Activated CD4-positive, alpha-beta T cell treated with anti-CD3 and anti-CD28 coated beads for 24 hours (primary cell): ENCODE results near the gene MARCKSL1.

Source experiments
- DNase-seq, 2 donors: peaks; one replicate each; pipeline ENCODE4 v3.0.0-alpha.2; 2020; ENCODE audit warnings: low read depth in 2 of 2

Gene MARCKSL1

DNA sequence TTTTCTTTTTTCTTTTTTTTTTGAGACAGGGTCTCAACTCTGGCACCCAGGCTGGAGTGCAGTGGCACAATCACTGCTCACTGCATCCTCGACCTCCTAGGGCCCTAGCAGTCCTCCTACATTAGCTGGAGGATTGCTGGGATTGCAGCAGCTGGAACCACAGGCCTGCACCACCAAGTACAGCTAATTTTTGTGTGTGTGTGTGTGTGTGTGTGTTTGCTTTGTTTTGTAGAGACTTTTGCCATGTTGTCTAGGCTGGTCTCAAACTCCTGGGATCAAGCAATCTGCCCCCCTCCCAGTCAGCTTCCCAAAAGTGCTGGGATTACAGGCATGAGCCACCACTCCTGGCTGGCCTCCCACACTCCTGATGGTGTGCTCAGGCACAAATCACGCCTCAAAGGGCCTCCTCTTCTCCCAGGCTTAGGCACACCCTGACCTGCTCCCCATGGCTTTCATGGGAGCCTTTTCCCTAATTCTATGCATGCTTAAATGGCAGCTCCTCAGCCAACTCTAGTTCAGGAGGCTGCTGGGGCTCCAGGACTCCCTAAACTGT lies 16.9 kb upstream of the MARCKSL1 start:
- no peak for DNase-seq

DNA sequence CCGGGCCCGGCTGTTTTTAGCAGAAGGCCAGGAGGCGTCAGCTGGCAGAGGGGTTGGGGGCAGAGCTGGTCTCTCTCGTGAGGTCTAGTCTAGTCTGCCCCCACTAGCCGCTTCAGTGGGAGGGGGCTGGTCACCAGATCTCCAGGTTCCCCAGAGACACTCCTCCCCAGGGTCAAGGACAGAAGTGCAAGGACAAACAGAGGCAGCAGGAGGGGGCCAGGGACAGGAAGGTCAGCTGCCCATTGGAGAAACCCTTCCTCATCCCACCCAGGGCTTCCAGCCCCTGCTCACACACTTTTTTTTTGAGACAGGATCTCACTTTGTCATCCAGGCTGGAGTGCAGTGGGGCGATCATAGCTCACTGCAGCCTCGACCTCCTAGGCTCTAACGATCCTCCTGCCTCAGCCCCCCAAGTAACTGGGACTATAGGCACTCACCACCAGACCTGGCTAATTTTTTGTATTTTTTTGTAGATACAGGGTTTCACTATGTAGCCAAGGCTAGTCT lies 16.3 kb upstream of the MARCKSL1 start:
- DNase-seq: no peak

DNA sequence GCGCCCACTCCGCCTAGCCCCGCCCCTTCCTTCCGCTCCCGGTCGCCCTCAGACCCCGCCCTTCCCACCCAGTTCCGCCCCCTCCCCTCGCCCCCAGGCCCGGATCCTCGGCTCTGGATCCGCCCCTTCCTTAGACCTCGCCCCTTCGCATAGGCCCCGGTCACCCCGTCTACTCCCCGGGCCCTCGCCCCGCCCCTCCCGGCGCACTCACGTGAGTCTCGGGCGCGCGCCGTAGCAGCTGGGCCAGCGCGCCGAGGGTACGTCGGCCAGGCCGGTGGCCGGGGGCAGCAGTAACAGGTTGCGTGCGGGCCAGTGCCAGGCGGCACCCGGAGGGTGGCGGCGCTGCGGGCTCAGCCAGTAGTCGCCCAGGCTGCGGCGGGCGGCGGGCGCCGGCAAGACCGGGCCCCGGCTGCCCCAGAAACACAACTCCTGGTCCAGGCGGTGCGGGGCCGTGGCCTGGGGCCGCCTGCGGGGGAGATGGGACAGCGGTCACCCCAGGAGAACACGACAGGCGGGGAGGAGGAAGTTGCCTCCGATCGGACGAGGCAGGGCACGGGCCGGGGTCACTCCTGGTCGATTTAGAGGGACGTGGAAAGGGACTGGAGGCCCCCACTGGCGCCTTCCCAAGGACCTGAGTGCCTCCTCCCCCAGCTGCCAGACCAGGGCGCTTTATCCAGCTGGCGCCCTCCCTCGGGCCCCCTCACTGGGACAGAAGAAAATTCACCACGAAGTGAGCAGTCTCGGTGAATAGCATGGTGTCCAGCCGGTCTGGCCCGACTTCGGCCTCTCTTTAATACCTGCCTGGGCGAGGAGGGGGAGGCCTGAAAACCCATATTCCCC lies 15.6 kb upstream of the MARCKSL1 start:
- peak; percentile 83 to 87 for DNase-seq

DNA sequence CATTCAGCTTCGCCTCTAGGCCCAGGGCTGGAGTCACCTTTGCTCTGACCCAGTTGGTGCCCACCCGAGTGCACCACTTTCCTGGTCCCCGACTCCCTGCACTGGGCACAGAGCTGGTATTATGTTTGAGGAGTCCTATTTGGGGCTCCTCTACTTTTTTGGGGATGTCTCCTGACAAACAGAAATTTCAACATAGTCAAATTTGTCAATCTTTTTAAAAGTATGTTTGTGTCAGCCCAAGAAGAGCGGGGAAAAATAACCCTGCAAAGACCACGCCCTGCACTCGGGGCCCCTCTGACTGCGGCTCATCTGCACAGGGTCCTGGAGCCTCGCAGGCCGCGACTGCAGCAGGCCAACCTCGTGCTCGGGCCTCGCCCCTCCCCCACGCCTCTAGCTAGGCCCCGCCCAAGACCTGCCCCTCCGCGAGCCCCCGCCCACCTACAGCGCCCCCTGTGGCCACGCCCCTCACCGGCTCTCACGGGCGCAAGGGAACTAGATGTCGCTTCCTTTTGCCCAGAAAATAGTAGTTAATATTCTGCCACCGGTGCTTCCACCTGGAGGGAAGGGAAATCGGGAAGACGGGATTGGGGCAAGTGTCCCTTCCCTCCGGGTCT lies 14.9 kb upstream of the MARCKSL1 start:
- DNase-seq: peak; percentile 71 to 72

DNA sequence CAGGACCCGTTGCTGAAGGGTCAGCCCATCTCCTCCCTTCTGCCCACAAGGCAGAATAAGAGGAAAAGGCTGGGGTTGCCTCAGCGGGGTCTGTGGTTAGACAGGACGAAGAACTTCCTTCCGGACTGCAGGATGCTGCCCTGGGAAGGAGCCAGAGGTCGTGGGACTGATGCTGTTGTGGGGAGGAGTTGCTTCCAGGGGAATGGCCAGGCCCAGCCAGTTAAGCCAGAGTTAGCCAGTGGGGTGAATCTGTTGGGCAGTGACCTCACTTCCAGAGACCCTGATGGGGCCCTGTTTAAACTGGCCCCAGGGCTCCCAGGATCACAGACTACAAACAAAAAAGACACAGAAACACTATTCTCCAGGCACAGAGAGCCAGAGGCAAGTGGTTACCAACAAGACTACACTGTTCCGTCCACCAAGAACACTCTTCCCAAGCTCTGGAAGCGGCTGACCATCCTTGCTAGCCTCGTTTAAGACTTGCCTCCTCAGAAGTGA lies 13.2 kb upstream of the MARCKSL1 start:
- DNase-seq: no peak

DNA sequence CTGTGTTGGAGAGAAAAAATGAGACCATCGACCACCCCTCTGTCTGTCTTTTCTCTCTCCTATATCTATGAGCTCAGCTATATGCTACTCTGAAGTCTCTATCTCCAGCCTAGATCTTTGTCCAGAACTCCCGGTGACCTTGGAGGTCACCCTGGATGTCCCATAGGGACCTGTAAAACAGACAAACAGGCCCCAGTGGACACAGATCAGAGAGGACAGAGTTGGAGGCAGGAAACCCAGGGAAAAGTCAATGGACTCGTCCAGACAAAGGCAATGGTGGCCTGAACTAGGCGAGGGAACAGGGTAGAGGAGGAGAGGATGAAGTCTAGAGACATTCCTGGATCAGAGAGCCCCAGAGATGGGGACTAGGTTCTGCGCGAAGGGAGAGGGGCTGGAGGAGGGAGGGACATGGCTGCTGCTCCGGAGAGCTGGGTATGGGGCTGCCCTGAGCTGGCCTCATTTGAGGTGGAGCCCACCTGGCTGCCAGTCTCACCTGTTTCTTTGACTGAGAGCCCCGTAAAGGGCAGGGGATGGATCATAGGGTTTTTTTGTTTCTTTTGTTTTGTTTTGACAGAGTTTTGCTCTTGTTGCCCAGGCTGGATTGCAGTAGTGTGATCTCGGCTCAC lies 10.6 kb upstream of the MARCKSL1 start:
- no peak for DNase-seq

DNA sequence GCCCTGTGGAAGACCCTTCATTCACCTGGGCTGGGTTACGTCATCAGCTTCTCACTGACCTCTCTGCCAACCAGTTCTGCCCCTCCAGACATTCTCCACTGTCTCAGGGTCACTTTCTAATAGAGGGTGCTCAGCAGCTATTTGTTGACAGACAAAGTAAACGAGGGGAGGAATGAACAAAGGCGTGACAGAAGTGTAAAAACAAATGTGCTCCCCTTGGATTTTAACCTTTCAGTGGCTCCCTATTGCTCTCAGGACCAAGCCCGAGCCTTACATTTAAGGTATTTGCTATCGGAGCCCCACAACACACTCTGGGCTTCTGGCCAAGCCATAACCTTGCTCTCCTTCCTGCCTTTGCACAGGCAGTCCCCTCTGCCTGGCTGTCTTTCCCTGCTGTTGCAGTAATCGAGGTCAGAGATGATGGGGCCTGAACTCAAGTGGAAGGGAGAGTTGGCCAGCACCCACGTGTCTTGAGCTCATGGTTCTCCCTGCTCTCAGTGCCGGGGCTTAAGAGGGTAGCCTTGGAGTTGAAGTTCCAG lies 9.3 kb upstream of the MARCKSL1 start:
- DNase-seq: no peak

DNA sequence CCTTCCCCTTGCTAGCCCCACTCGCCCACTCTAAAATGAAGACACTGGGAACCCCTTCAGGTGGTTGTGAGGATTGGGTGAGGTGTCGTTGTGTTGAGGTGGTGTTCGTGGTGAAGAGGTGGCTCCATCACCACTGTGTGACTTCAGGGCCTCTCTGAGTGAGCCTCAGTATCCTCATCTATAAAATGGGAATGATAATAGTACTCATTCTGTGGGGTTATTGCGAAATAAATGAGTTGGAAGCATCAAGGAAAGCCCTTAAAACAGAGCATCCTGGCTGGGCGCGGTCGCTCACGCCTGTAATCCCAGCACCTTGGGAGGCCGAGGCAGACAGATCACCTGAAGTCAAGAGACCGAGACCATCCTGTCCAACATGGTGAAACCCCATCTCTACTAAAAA lies 6.7 kb upstream of the MARCKSL1 start:
- no peak for DNase-seq

DNA sequence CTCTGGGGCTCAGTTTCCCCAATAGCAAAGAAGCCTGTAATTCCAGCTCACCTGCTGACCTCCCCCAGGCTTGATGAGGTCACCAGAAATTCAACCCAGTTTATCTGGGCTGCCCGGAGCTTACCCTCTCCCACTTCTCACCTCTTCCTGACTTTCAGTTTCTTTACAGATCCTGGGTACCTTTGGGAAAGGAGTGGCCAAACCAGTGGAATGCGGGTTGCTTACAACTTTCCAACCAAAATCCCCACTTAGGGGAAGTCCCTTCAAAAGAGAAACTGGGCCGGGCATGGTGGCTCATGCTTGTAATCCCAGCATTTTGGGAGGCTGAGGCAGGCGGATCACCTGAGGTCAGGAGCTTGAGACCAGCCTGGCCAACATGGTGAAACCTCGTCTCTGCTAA lies 5.9 kb upstream of the MARCKSL1 start:
- no peak for DNase-seq

DNA sequence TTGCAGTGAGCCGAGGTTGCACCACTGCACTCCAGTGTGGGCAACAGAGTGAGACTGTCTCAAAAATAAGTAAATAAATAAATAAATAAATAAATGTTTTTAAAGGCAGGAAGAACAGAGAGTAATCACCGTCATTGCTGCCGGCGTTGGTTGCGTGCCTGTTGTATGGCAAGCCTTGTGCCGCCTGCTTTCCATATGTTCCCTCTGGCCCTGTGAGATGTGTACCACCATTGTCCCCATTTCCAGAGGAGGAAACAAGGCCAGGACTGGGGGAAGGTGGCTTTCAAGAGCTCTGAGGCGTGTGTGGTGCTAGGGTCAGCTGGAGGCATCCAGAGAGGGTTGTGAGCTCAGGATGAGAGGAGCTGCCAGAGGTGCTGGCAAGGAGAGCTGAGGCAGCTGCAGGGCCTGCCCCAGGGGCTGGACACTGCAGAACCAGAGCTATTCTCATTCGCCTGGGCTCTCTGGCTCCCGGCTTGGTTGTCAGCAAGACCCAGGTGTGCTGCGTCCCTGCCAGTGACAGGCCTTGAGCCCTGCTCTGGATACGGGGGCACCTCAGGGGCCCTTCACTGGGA lies 5.2 kb upstream of the MARCKSL1 start:
- no peak for DNase-seq

DNA sequence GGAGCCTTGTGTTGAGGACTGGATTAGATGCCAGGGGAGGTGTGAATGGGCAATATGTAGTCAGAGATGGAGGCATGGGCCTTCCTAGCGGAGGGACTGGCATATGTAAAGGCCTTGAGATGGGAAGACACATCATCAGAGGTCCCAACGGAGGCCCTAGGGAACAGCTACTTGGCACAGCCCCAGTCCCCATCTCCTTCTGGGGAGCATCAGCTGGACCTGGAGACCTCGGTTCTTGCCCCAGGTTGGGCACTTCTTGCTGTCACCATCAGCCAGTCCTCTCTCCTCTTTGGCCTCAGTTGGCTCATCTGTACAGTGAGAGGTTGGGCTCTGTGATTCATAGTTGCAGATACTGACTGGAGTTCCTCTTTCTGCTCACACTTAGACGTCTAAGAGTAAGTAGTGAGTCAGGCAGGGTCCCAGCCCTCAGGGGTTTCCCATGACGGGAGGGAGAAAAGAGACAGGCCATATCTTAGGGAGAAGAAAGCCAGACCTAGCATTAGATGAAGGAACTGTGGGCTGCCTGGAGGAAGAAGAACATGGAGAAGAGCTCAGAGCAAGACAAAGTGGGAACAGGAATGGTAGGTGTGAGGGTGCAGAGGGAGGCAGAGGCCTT lies 3.4 kb upstream of the MARCKSL1 start:
- DNase-seq: no peak

DNA sequence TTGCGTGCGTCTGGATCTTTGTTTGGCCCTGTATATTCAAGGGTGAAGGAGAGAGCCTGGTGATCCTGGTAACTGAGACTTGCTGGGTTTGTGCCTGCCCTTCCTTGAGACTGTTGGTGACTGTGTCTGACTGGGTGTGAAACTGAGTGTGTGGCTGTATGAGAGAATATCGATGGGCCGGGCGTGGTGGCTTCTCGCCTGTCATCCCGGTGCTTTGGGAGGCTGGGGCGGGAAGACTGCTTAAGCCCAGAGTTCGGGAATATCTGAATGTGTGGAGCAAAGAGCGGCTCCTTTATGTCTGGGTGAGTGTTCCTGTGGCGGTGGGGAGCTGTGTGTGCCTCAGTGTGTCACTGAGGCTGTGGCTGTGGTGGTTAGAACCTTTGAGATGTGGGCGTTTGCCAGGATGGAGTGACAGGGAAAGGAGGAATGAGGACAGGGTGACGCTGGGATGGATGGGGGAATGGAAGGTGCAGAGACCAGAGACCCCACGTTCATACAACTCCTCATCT lies 2.7 kb upstream of the MARCKSL1 start:
- no peak for DNase-seq

DNA sequence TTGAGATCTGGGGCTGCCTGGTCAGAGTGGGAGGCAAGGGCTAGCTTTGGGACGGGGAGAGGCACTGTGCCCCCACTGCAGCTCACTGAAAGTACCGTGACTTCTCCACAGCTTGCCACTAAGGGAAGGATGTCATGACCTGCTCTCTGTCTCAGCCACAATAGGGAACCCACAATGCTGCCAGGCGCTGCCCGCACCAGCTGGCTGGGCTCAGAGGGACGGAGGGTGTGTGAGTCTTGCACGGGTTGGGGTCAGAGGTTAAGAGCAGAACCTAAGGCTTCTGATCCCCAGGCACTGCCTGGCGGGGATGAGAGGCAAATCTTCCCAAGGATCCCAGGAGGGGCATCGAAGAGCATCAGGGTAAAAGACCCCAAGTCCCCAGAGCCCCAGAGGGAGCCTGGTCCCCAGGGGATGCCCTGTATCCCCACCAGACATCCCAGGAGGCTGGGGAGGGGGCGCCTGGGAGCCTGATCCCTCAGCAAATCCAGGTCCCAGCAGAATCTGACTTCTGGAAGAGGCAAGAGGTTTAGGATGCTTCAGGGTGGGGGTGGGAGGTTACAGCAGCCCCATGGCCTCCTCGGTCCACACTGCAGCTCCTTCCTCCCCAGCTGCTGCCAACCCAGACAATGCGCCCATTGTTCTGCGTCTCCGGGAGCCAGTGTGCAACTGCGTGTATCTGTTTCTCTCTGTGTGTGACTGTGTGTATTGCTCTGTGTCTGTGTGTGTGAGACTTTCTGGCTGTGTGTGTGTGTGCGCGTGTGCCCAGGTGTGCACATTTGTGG lies 2.0 kb upstream of the MARCKSL1 start:
- DNase-seq: no peak

DNA sequence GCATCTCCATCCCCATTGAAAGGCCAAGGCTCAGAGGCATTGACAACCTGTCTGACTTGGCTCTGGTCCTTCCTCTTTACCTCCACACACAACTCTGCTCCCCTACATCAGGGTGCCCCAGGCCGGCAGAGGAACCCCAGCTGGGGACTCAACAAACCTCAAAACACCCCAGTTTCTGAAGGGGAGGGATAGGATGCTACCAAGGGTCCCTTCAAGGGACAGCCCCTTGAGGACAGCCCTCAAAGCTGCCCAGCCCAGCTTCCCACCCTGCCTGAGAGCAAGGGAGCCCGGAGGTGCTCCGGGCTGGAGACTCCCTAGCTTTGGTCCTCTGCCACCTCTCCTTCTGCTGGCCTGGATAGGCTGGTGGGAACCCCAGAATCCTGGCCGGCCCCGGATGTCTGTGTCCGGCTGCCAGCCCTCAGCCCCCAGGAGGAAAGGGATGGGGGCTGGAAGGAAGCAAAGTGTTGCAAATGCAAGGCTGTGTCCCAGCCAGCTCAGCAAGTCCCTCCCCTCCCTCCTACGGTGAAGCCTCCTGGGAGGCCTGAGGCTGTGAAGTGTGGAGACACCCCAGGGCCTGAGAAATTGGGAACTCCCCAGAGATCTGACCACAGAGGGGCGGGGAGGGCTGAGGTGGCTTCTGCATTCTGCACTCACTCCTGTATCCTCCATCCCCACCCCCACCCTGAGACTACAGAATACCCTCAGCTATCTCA lies 1.1 kb upstream of the MARCKSL1 start:
- DNase-seq: peak in 1 of 2 donors; percentile 49

DNA sequence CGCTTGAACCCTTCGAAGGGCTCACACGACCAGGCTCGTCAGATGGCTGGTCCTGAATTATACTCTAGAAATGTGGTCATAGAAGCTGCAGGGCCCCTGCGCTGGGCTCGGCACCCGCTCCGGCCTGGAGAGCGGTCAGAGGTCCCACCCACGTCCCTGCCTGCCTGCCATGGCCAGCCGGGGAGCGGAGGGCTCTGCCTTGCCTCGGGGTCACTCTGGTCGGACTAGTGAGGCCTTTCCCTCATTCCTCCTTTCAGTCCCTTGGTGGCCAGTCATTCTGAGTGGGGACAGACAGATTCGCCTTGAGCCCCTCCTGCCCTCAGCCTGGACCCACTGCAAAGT lies 529 bp upstream of the MARCKSL1 start:
- no peak for DNase-seq

DNA sequence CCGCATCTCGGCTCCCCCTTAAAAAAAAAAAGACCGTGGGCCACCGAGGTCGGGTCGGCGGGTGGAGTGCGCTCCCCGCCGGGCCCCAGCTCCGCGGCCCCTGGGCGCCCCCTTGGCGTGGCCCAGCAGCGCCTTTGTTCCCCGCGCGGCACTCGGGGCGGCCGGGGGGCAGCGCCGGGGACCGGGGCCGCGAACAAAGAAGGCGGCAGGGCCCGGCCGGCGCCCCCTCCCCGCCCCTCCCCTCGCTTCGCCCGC lies 571 bp downstream of the MARCKSL1 start:
- no peak for DNase-seq

DNA sequence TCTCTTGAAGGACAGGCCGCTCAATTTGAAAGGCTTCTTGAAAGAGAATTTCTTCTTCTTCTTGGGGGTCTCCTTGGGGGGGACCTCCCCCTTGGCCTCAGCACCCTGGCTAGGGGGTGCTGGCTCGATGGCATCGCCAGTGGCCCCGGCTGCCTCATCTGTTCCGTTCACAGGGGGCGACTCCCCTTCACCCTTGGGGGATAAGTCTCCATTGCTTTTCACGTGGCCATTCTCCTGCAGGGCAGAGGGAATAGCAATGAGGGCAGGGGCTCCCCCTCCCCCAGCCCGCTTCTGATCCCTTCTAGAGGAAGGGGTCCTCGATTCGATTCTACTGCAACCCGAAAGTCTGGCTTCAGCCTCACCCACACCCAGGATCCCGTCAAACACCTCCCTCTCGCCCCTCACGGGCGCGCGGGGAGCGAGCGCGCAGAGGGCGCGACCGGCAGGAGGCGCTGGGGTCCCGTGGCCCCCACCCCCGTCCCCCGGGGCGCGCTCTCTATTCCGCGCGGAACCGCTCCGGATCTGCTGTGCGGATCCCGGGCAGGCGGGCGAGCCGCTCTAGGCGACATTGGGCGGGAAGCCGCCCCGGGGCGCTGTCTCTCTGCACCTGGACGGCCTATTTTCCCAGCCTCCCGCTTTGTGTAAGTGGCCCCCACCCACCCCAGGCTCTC lies 1.0 kb downstream of the MARCKSL1 start:
- DNase-seq: peak in 1 of 2 donors; percentile 31

DNA sequence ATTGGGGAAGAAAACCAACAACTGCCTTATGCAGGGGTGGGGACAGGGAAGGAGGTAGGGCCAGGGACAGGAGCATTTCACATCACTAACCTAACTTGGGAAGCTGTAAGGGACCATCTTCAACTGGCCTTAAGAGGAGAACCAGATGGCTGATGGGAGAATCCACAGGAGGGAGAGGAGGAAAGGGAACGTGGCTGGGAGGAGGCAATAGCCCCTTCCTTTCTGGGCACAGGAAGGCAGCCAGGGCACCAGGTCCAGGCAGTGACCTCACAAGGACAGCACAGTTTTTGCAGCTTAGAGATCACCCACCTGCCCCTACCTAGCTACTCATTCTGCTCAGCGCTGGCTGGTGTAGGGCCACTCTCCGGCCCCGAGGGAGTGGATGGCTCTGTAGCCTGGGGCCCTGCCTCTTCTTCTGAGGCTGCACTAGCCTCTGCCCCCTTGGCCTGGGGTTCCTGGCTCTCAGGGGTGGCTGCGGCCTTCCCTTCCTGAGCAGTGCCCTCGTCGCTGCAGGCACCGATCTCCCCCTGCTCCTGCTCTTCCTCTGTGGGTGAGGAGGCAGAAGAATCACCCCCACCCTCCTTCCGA lies 1.7 kb downstream of the MARCKSL1 start:
- DNase-seq: no peak
